Spleen (tissue), 11 donors: ENCODE measurements around the gene ABI3BP. TPM values are rescaled to one million over a fixed set of nuclear protein-coding genes. Genes with fewer than 3 reads are reported as not detected.

Experiments
- DNase-seq: peaks from one replicate; pipeline ENCODE4 v3.0.0-alpha.2; 2020
- H3K27ac ChIP-seq, 8 donors: fragments of 200-600 bp; sonication (generic) in 7 of 8; 1 replicate in 4 of 8; 2 replicates in 4 of 8; pipeline versions ENCODE4 v1.5.0 to v1.8.0; 2016 to 2021; ENCODE audit warnings: inconsistent platforms in 4 of 8, mild to moderate bottlenecking in 4 of 8, moderate library complexity in 1 of 8
- H3K27me3 ChIP-seq, 7 donors: fragments of 200-600 bp; sonication (generic) in 6 of 7; replicated peaks in 1 of 7; 1 replicate in 4 of 7; 2 replicates in 3 of 7; pipeline versions ENCODE4 v1.5.0 to v1.8.0; 2016 to 2021; ENCODE audit warnings: inconsistent platforms in 3 of 7, mild to moderate bottlenecking in 1 of 7
- H3K36me3 ChIP-seq, 6 donors: fragments of 200-600 bp; sonication (generic) in 5 of 6; 1 replicate in 4 of 6; 2 replicates in 2 of 6; pipeline versions ENCODE4 v1.5.0 to v1.8.0; 2016 to 2021; ENCODE audit warnings: inconsistent platforms in 2 of 6
- H3K4me1 ChIP-seq, 6 donors: fragments of 200-600 bp; sonication (generic) in 5 of 6; 1 replicate in 3 of 6; 2 replicates in 3 of 6; pipeline versions ENCODE4 v1.5.0 to v1.8.0; 2016 to 2021; ENCODE audit warnings: inconsistent platforms in 3 of 6
- H3K4me3 ChIP-seq, 8 donors: fragments of 200-600 bp; sonication (generic) in 7 of 8; 1 replicate in 4 of 8; 2 replicates in 4 of 8; pipeline versions ENCODE4 v1.5.0 to v1.8.0; 2016 to 2021; ENCODE audit warnings: inconsistent platforms in 4 of 8, mild to moderate bottlenecking in 4 of 8, moderate library complexity in 2 of 8
- H3K9me3 ChIP-seq, 8 donors: fragments of 200-600 bp; sonication (generic) in 7 of 8; 1 replicate in 4 of 8; 2 replicates in 4 of 8; pipeline versions ENCODE4 v1.5.0 to v1.8.0; 2016 to 2021; ENCODE audit warnings: inconsistent platforms in 4 of 8
- CTCF ChIP-seq, 11 experiments: fragments of 200-600 bp in 7 of 11; fragments of 450-650 bp in 4 of 11; sonication (generic) in 4 of 11; IDR thresholded peaks in 8 of 11; conservative IDR thresholded peaks in 3 of 11; 1 replicate in 7 of 11; 2 replicates in 4 of 11; pipeline versions ENCODE4 v1.4.0 to v1.8.0; 2016 to 2021; ENCODE audit warnings: antibody characterized with exemption in 11 of 11, inconsistent platforms in 4 of 11, mild to moderate bottlenecking in 1 of 11
- POLR2A ChIP-seq, 3 donors: fragments of 450-650 bp; IDR thresholded peaks; one replicate each; pipeline ENCODE4 v1.5.1; 2017; ENCODE audit warnings: antibody characterized with exemption in 3 of 3, mild to moderate bottlenecking in 1 of 3
- POLR2AphosphoS5 ChIP-seq, 3 donors: sonication (generic); formaldehyde crosslinking; IDR thresholded peaks; one replicate each; pipeline ENCODE4 v1.5.1; 2017; ENCODE audit warnings: antibody characterized with exemption in 3 of 3
- WGBS, 5 donors: extraction: QIAGEN DNeasy Blood & Tissue Kit in 3 of 5; methylation state at CpG; one replicate each; pipeline versions ENCODE4 v1.1.5 to v1.1.7; 2013 to 2018; 5-methylcytosine and 5-hydroxymethylcytosine counted together
- intact Hi-C: fragments of 100-400 bp; cut with DNase I; formaldehyde crosslinking; loops from one replicate; pipeline ENCODE4 v1.15.0; 2023; ENCODE audit warnings: low total_unique reads
- polyA plus RNA-seq, 3 donors: library from polyadenylated mRNA; stranded (reverse); fragments of 200-250 nt; gene quantifications; one replicate each; pipeline ENCODE4 v1.2.1, GENCODE V29; 2013
- total RNA-seq, 7 donors: library from RNA; depleted of rRNA in 3 of 7; stranded (reverse); fragments of >200 nt in 3 of 7; fragmentation: NEBNext Ultra II Directional in 4 of 7; extraction: Animal tissue kit (Norgen Biotek cat#: 25700) in 4 of 7; gene quantifications; one replicate each; pipeline versions ENCODE4 v1.1.0 to v1.2.1, GENCODE V29; 2016 to 2021
- donor health status: healthy with polysubstance abuse.
- donor health status: DM: no; HTN: no; CAD: no; lungs with moderate emphysema.
- donor health status: DM: no; HTN: no; CAD: no.
- donor health status: Bipolar disorder and iron deficiency.
- donor health status: healthy.
- donor health status: DM: no; HTN: no; CAD: no.
- donor health status: DM: yes; HTN: yes; CAD: no.

Gene ABI3BP
- total and polyA plus RNA-seq, 10 donors: 4.2 to 29.9 (median 16.3) TPM

GRCh38 chr3:100748967-100749366, 244.3 kb downstream of the ABI3BP start:
- no peak overlapping the region for H3K4me3 ChIP-seq
- DNase-seq: no peak
- intact Hi-C loops: no loop called here
- H3K9me3 ChIP-seq: no peaks in the 10 kb centered on the region
- H3K27me3 ChIP-seq: no peaks in the 10 kb centered on the region
- H3K27ac ChIP-seq: no peak overlapping the region
- 48 to 78% (median 70%) methylated on average over 2 of the region's 2 CpGs for WGBS, 5 donors
- TF ChIP-seq CTCF (IDR thresholded peaks at IDR 0.05 in 8 of 11, conservative IDR thresholded peaks at IDR 0.05 in 3 of 11): no peak
- TF ChIP-seq POLR2A (IDR thresholded peaks at IDR 0.05): no peak
- no peak for TF ChIP-seq POLR2AphosphoS5 (IDR thresholded peaks at IDR 0.05)
- H3K36me3 ChIP-seq: peaks cover 0 to 100% (median 76%) of the 10 kb centered on the region in 6 donors
- no peaks in the 10 kb centered on the region for H3K4me1 ChIP-seq

- Histone ChIP-seq H3K4me3 (no peak overlapping the region), H3K36me3 (peaks cover 0 to 100% (median 74%) of the 10 kb centered on the region in 6 donors), H3K27me3 (no peaks in the 10 kb centered on the region), H3K9me3 (no peaks in the 10 kb centered on the region), H3K4me1 (no peaks in the 10 kb centered on the region), H3K27ac (no peak overlapping the region)
- DNase-seq: no peak
- TF ChIP-seq POLR2A (IDR thresholded peaks at IDR 0.05) (no peak), CTCF (IDR thresholded peaks at IDR 0.05 in 8 of 11, conservative IDR thresholded peaks at IDR 0.05 in 3 of 11) (no peak), POLR2AphosphoS5 (IDR thresholded peaks at IDR 0.05) (no peak)
- intact Hi-C loops: no loop called here
- WGBS, 5 donors: 96 to 100% (median 98%) methylated on average over 6 of the region's 6 CpGs
These were observed 245.0 kb downstream of the ABI3BP start for GRCh38 chr3:100748220-100748619.

- Histone ChIP-seq H3K27ac (no peak overlapping the region), H3K9me3 (no peaks in the 10 kb centered on the region), H3K4me3 (no peak overlapping the region), H3K36me3 (peaks cover 0 to 100% (median 75%) of the 10 kb centered on the region in 6 donors), H3K27me3 (no peaks in the 10 kb centered on the region), H3K4me1 (no peaks in the 10 kb centered on the region)
- no peak for DNase-seq
- intact Hi-C loops: no loop called here
- TF ChIP-seq CTCF (IDR thresholded peaks at IDR 0.05 in 8 of 11, conservative IDR thresholded peaks at IDR 0.05 in 3 of 11) (no peak), POLR2AphosphoS5 (IDR thresholded peaks at IDR 0.05) (no peak), POLR2A (IDR thresholded peaks at IDR 0.05) (no peak)
- 88 to 97% (median 93%) methylated on average over 3 of the region's 3 CpGs for WGBS, 5 donors
These were observed 247.1 kb downstream of the ABI3BP start for GRCh38 chr3:100746092-100746491.

- Histone ChIP-seq H3K36me3 (peaks cover 0 to 100% (median 72%) of the 10 kb centered on the region in 6 donors), H3K27ac (no peak overlapping the region)
- TF ChIP-seq POLR2AphosphoS5 (IDR thresholded peaks at IDR 0.05) (no peak), POLR2A (IDR thresholded peaks at IDR 0.05) (no peak), CTCF (IDR thresholded peaks at IDR 0.05 in 8 of 11, conservative IDR thresholded peaks at IDR 0.05 in 3 of 11) (no peak)
These were observed 247.6 kb downstream of the ABI3BP start for GRCh38 chr3:100745617-100746016.

More at GRCh38 chr3:100745617-100746016, 247.6 kb downstream of the ABI3BP start:
- Histone ChIP-seq H3K4me3 (no peak overlapping the region), H3K4me1 (no peaks in the 10 kb centered on the region), H3K9me3 (no peaks in the 10 kb centered on the region), H3K27me3 (no peaks in the 10 kb centered on the region)
- intact Hi-C loops: no loop called here
- DNase-seq: no peak
